ENCODE measurements around the gene PPP2R2C. TPM values are rescaled to one million over a fixed set of nuclear protein-coding genes. Genes with fewer than 3 reads are reported as not detected.

The PPP2R2C gene
- polyA plus RNA-seq, 10 donors: 0.24 to 4.2 (median 0.32) TPM

DNA sequence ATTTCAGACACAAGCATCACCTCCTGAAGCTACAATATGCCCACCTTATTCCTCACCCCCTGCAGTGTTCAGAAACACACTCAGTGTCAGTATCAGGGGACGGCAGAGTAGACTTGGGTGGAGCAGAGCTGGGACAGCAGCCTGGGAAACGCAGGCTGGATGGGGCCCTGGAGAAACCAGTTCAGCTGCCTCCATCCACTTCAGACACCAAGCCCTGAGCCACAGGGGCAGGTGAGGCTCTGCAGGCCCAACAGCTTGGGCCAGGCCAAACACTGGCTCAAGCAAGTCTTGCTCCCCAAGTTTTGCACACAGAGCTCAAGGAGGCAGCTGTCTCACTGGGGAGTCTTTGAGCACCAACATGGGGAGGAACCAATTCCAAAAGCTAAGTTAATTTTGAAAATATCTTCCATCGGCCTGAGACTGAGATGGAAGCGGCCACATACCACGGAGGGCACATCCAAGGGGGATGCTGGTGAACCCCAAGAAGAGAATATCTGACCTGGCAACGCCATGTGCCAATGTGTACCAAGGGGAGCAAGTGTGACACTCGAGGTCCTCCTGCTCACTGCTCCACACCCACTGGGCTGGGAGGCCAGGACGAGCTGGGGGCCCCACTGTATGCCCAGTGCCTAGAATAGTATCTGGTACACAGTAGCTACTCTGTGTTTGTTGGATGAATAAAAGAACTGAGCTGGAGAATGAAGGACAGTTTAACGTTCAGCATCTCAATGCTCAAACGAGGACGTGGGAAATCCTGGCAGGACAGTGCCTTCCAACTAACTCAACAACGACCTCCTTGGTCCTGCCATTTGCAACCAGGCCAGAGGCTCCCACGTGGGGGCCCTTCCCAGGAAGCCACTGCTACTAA, 45.6 kb downstream of the PPP2R2C start:
- no peak for DNase-seq

GRCh38 chr4:6425911-6426310, 46.5 kb downstream of the PPP2R2C start:
- no peak for DNase-seq

GRCh38 chr4:6425336-6425735, 47.1 kb downstream of the PPP2R2C start:
- DNase-seq: no peak

DNA sequence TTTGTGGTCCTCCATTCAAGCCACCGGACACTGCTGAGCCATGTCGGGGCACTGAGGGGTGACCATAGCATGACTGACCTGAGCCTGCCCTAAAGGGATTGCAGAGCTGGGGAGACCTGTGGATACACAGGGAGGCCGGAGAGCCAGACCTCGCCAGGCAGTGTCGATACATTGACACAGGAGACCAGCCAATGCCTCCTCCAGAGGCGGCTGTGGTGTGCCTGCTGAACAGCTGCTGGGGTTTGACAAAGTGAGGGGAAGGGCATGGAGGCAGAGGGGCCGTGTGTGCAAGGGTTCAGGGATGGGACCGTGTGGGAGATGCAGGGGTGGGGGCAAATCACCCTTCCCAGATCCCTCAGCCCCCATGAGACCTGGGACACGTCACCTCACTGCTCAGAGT, 48.0 kb downstream of the PPP2R2C start:
- DNase-seq: no peak

DNA sequence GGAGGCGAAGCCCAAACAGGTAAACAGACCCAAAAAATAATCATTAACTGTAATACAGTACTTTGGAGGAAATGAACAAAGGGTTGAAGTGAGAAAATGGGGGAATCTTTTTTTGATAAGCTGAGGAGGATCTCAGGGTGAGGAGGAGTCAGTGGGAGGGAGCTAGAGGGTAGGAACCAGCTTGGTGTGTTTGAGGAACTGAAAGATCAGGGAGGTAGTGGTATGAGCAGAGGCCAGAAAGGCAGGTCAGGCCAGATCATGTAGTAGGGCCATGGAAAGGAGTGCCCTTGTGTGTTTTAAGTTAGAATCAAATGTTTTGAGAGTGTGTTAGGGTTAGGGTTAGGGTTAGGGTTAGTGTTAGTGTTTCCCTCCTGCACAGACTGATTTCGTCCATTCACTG, 48.8 kb downstream of the PPP2R2C start:
- no peak for DNase-seq

DNA sequence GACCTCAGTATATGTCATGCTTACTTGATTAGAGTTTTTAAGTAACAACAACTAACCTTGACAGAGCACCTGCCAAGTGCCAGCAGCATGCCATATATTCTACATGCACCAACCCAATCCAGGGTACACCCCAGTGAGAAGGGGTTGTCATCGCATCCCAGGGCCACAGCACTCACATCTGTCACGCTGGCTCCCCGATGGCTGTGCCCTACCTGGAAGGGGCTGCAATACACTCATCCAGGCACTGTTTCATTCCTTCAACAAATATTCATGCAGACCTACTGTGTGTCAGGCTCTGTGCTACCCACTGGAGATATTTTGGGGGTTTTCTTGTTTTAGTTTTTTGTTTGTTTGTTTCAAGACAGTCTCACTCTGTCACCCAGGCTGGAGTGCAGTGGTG, 49.5 kb downstream of the PPP2R2C start:
- no peak for DNase-seq

DNA sequence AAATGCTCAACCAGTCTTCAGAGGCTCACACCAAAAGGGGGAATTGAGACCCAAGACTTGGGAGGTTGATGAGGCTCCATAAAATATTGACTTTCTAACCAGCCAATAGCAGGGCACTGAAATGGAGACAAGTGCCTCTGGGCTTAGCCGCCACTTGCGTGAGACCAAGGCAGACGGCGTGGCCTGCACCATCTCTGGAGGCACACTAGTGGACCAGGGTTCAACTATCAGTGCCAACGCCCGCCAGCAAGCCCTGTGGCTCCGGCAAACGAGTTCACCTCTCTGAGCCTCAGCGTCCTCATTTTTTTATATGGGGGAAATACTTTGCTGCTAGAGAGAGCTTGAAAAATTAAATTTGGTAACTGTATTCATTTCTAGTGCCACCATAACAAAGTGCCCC, 50.3 kb downstream of the PPP2R2C start:
- no peak for DNase-seq

DNA sequence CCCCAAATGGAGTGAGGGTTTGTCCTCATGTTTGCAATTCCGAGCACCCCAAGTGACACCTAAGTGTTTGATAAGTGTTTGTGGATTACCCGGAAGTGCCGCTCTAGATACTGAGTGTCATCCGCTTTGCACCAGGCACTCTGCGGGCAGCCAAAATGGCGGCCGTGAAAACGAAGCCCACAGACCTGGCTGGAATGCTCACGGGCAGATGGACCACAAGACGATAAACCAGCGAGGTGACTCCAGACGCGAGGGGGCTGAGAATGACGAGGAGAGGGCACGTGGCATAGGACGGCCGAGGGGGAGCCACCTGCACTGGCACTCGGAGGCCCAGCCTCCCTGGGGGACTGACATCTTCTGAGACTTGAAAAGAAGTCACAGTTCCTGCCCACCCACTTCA, 51.0 kb downstream of the PPP2R2C start:
- no peak for DNase-seq

- no peak for DNase-seq
These were observed 51.4 kb downstream of the PPP2R2C start for GRCh38 chr4:6420972-6421371.

GRCh38 chr4:6420036-6420435, 52.4 kb downstream of the PPP2R2C start:
- no peak for DNase-seq

DNA sequence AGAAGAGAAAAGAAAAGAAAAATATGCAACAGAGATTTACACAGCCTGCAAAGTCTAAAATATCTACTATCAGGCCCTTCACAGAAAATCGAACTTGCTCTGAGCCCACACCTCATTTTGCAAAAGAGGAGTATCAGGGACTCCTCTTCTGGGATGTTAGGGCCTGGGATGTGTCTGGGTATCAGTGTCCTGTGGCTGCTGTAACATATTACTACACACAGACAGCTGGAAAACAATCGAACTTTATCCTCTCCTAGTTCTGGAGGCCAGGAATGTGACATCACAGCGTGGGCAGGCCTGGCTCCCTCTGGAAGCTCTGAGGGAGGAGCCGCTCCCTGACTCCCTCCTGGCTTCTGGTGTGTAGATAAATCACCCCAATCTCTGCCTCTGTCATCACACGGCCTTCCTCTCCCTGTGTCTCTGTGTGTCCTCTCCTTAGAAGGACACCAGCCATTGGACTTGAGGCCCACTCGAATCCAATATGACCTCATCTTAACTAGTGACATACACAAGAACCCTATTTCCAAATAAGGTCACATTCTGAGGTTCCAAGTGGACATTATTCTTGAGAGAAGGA, 52.9 kb downstream of the PPP2R2C start:
- no peak for DNase-seq

- DNase-seq: no peak
These were observed 54.1 kb downstream of the PPP2R2C start for GRCh38 chr4:6418193-6418755.

DNA sequence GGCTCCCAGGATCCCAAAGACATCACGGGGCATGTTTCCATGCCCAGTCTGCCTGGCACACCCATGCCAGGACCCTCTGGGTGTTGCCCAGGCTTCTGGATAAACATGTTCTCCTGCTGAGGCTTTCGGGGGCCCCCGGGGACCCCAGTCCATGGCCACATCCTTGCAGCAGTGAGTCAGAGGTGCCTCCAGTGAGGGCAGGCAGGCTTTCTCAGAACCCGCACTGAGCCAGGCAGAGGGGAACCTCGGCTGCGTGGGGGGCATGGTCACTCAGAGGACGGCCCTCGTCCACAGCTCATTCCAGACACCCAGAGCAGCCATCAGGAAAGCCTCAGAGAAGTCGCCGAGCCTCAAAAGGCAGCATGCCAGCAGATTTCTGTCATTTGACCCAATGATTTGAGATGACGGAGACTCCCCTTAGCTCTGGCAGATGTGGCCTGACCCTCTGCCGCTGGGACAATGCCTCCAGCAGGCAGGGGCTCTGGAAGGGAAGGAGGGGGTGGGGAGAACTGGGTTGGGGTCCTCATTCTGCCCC, 54.8 kb downstream of the PPP2R2C start:
- DNase-seq: no peak

- peak in 1 of 3 donors; percentile 13 for DNase-seq
These were observed 55.7 kb downstream of the PPP2R2C start for GRCh38 chr4:6416518-6417286.

- no peak for DNase-seq
These were observed 57.2 kb downstream of the PPP2R2C start for GRCh38 chr4:6415031-6415705.

DNA sequence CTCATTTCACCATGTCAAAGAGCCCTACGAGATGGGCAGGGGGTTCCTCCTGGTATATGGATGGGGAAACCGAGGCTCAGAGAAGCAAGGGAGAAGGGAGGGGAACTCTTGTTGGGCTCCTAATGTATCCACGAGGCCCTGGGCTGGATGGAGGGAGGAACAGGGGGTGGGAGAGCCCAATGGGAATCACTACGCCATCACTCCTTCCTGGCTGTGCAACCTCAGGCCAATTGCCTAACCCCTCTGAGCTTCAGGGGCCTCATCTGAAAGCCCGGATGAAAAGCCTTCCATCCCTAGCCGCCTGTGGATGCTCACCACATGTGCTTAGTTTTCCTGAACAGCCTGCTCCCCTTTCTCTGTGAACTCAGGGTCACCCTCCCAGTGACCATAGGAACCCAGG, 57.8 kb downstream of the PPP2R2C start:
- no peak for DNase-seq

DNA sequence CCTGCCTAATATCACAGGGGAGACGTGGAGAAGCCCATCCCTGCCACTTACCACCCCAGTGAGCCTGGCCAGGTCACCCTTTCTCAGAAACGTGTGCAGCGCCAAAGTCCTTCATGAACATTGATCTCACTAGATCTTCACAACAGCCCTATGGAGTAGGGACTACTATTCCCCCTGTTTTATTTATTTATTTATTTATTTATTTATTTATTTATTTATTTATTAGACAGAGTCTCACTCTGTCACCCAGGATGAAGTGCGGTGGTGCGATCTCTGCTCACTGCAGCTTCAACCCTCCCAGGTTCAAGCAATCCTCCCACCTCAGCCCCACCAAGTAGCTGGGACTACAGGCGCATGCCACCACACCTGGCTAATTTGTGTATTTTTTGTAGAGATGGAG, 61.8 kb downstream of the PPP2R2C start:
- DNase-seq: no peak

DNA sequence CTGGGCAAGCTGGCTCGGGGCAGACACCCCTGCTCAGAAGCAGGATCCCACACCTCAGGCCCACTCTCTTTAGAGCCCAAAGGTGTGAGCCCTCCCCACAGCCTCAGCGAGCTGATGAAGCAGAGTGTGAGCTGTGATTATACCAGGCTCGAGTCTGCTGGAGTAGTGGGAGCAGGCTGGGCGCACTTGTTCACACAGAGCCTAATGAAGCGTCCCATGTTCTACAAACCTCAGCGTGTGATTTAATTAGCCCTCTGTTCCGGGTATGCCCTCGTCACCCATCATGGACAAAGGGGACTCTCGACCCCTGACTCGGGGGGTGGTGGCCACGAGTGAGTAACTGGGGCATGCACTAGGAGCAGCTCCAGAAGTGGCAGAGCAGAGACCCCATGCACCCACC, 62.3 kb downstream of the PPP2R2C start:
- DNase-seq: no peak

GRCh38 chr4:6409381-6409780, 63.0 kb downstream of the PPP2R2C start:
- DNase-seq: no peak

- DNase-seq: no peak
These were observed 64.2 kb downstream of the PPP2R2C start for GRCh38 chr4:6408263-6408662.

- DNase-seq: no peak
These were observed 67.1 kb downstream of the PPP2R2C start for GRCh38 chr4:6405397-6405706.
